Panc1 (cell line): ENCODE results near the gene RPL22L1.

Experiments used
- POLR2AphosphoS5 ChIP-seq: IDR thresholded peaks from 2 replicates; pipeline ENCODE4 v1.6.1; 2012; ENCODE audit warnings: mild to moderate bottlenecking, low read depth, low read length, moderate library complexity
- TF ChIP-seq, protein P1 (sequence below): fragments of 450-650 bp; IDR thresholded peaks from 2 replicates; pipeline ENCODE4 v1.5.1; 2017; ENCODE audit warnings: mild to moderate bottlenecking

DNA sequence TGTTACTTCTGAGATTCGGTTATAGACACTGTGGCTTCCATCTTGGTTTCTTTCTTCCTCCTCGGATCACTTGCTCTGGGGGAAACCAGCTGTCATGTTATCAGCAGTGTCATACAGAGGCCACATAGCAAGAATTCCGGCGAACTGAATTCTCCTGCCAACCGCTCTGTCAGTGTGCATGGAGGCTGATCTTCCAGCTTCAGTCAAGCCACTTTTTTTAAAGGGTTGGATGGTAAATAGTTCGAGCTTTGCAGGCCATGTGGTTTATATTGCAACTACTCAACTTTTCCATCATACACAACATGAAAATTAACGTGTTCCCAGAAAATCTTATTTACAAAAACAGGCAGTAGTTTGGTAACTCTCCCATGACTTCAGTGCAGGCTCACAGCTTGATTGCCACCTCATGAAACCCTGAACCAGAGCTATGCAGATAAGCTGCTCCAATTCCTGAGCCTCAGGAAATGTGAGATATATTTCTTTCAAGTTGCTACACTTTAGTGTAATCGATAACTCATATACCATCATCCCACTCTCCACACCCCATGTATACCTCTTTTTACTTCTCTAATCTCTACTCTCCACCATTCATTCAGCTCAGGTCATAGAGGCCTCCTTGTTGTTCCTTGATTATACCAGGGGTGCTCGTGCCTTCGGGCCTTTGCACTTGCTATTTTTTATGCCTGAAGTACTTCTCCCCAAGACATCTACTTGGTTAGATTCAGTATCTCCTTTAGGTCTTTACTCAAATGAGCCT is 7.2 kb downstream of the RPL22L1 start:
- TF ChIP-seq, protein P1, sequence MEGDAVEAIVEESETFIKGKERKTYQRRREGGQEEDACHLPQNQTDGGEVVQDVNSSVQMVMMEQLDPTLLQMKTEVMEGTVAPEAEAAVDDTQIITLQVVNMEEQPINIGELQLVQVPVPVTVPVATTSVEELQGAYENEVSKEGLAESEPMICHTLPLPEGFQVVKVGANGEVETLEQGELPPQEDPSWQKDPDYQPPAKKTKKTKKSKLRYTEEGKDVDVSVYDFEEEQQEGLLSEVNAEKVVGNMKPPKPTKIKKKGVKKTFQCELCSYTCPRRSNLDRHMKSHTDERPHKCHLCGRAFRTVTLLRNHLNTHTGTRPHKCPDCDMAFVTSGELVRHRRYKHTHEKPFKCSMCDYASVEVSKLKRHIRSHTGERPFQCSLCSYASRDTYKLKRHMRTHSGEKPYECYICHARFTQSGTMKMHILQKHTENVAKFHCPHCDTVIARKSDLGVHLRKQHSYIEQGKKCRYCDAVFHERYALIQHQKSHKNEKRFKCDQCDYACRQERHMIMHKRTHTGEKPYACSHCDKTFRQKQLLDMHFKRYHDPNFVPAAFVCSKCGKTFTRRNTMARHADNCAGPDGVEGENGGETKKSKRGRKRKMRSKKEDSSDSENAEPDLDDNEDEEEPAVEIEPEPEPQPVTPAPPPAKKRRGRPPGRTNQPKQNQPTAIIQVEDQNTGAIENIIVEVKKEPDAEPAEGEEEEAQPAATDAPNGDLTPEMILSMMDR: no peak
- TF ChIP-seq POLR2AphosphoS5: no peak
